Measurements from ENCODE around the gene MYZAP. TPM values are rescaled to one million over a fixed set of nuclear protein-coding genes. Genes with fewer than 3 reads are reported as not detected.

Gene MYZAP
- polyA plus RNA-seq, 1 donor (not counting 4 experiments of a cell fraction or from before 2014, with no cell fraction given) = 1.8 TPM

GRCh38 chr15:57580866-57581265 is 10.8 kb upstream of the MYZAP start:
- Histone ChIP-seq H3K9me3 (ENCODE audit: control insufficient read depth, low read depth, low read length) (peaks cover 2% of the 10 kb centered on the region), H4K20me1 (ENCODE audit: control insufficient read depth, extremely low read depth, insufficient read depth, low read length) (no peaks in the 10 kb centered on the region), H3K36me3 (ENCODE audit: control insufficient read depth in 2 of 2, extremely low read depth in 1 of 2, insufficient read depth in 2 of 2, low read length in 2 of 2) (no peaks in the 10 kb centered on the region), H3K9me1 (ENCODE audit: control insufficient read depth, extremely low read depth, insufficient read depth, low read length) (no peaks in the 10 kb centered on the region), H3K27me3 (ENCODE audit: control insufficient read depth, extremely low read depth, insufficient read depth, low read length) (peaks cover 8% of the 10 kb centered on the region), H3K27ac (ENCODE audit: control insufficient read depth, insufficient read depth, low read length) (no peak overlapping the region), H3K9ac (ENCODE audit: control insufficient read depth, extremely low read depth, insufficient read depth, low read length) (no peak overlapping the region), H3K4me2 (ENCODE audit: control insufficient read depth, extremely low read depth, insufficient read depth, low read depth, low read length) (no peak overlapping the region), H3K4me1 (ENCODE audit: control insufficient read depth, extremely low read depth, insufficient read depth, low read length) (no peaks in the 10 kb centered on the region), H3K4me3 (ENCODE audit: control insufficient read depth in 2 of 3, extremely low read depth in 1 of 3, insufficient read depth in 2 of 3, low read depth in 1 of 3, low read length in 3 of 3) (no peak overlapping the region), H2AFZ (ENCODE audit: control insufficient read depth, low read length) (no peak overlapping the region), H3K79me2 (ENCODE audit: control insufficient read depth, insufficient read depth, low read length) (no peaks in the 10 kb centered on the region)
- DNase-seq (ENCODE audit: low read depth, low spot score) = no peak
- TF ChIP-seq EZH2 (IDR thresholded peaks at IDR 0.05; ENCODE audit: low read length) = no peak
- TF ChIP-seq, protein P1, sequence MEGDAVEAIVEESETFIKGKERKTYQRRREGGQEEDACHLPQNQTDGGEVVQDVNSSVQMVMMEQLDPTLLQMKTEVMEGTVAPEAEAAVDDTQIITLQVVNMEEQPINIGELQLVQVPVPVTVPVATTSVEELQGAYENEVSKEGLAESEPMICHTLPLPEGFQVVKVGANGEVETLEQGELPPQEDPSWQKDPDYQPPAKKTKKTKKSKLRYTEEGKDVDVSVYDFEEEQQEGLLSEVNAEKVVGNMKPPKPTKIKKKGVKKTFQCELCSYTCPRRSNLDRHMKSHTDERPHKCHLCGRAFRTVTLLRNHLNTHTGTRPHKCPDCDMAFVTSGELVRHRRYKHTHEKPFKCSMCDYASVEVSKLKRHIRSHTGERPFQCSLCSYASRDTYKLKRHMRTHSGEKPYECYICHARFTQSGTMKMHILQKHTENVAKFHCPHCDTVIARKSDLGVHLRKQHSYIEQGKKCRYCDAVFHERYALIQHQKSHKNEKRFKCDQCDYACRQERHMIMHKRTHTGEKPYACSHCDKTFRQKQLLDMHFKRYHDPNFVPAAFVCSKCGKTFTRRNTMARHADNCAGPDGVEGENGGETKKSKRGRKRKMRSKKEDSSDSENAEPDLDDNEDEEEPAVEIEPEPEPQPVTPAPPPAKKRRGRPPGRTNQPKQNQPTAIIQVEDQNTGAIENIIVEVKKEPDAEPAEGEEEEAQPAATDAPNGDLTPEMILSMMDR (optimal IDR thresholded peaks at IDR 0.05 in 1 of 3, IDR thresholded peaks at IDR 0.05 in 1 of 3, conservative IDR thresholded peaks at IDR 0.05 in 1 of 3; ENCODE audit: extremely low read depth in 1 of 3, insufficient read depth in 2 of 3, low read length in 3 of 3) = no peak
- FAIRE-seq = no peak
- dilution Hi-C loops (cut with MboI; ENCODE audit: extremely low pct_ligation_motif_present, low sequenced_read_pairs) = no loop called here

DNA sequence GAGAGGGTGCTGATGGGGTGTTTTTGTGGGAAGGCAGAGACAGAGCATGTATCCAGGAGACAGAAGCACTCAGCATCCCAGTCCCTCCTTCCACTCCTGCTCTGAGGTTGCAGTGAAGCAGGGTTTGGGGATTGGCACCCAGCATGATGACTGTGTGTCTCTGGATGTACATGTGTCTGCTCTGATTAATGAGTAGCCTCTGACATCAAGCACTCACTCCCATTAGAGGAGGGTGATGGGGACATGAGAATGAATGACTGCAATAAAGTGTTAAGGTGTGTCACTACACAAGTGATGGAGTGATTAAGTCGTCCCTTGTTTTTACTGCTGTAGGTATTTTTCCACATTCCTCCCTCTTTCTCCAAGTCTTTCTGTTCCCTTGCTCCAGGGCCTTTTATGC is 9.6 kb upstream of the MYZAP start:
- Histone ChIP-seq H3K4me2 (ENCODE audit: control insufficient read depth, extremely low read depth, insufficient read depth, low read depth, low read length) (no peak overlapping the region), H3K79me2 (ENCODE audit: control insufficient read depth, insufficient read depth, low read length) (no peaks in the 10 kb centered on the region), H3K4me1 (ENCODE audit: control insufficient read depth, extremely low read depth, insufficient read depth, low read length) (peaks cover 6% of the 10 kb centered on the region), H4K20me1 (ENCODE audit: control insufficient read depth, extremely low read depth, insufficient read depth, low read length) (no peaks in the 10 kb centered on the region), H3K36me3 (ENCODE audit: control insufficient read depth in 2 of 2, extremely low read depth in 1 of 2, insufficient read depth in 2 of 2, low read length in 2 of 2) (no peaks in the 10 kb centered on the region), H3K4me3 (ENCODE audit: control insufficient read depth in 2 of 3, extremely low read depth in 1 of 3, insufficient read depth in 2 of 3, low read depth in 1 of 3, low read length in 3 of 3) (no peak overlapping the region), H2AFZ (ENCODE audit: control insufficient read depth, low read length) (no peak overlapping the region), H3K9ac (ENCODE audit: control insufficient read depth, extremely low read depth, insufficient read depth, low read length) (no peak overlapping the region), H3K27me3 (ENCODE audit: control insufficient read depth, extremely low read depth, insufficient read depth, low read length) (peaks cover 8% of the 10 kb centered on the region), H3K9me1 (ENCODE audit: control insufficient read depth, extremely low read depth, insufficient read depth, low read length) (no peaks in the 10 kb centered on the region), H3K27ac (ENCODE audit: control insufficient read depth, insufficient read depth, low read length) (no peak overlapping the region), H3K9me3 (ENCODE audit: control insufficient read depth, low read depth, low read length) (peaks cover 2% of the 10 kb centered on the region)
- dilution Hi-C loops (cut with MboI; ENCODE audit: extremely low pct_ligation_motif_present, low sequenced_read_pairs) = no loop called here
- TF ChIP-seq EZH2 (IDR thresholded peaks at IDR 0.05; ENCODE audit: low read length) = no peak
- TF ChIP-seq, protein P1 (optimal IDR thresholded peaks at IDR 0.05 in 1 of 3, IDR thresholded peaks at IDR 0.05 in 1 of 3, conservative IDR thresholded peaks at IDR 0.05 in 1 of 3; ENCODE audit: extremely low read depth in 1 of 3, insufficient read depth in 2 of 3, low read length in 3 of 3) = no peak
- DNase-seq (ENCODE audit: low read depth, low spot score) (no peak), FAIRE-seq (no peak)
